ENCODE measurements around the gene DOCK1.

Gene DOCK1

DNA sequence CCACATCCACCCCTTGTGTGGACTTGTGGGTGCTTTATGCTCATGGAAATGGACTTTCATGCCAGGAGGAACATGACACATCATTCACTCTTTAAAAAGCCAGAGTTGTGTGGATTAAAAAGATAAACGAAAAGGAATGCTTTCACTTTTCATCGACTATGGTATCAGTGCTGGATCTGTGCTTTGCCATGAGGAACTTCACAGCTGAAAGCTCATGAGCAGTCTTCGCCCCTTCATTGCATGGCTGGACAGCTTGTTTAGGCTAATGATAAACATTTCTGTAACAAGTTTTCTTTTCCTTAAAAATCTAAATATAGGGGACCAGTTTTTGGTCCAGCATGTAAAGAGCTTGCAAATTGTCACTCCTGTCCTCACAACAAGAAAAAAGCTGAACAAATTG lies 470.2 kb downstream of the DOCK1 start:
- FAIRE-seq: no peak

DNA sequence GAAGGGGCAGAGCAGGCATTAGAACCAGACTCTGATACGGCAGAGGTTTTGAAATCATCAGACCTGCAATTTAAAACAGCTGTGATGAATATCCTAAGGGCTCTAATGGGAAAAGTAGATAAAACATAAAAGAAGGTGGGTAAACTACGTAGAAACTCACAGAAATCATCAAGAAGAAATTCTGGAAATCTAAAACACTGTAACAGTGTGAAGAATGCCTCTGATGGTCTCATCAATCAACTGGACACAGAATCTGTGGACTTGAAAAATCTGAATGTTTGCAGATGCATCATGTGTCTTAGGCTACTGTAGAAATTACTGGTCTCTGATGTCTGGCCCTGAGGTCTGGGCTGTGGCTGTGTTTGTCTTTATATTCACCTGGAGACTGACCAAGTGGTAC lies 470.8 kb downstream of the DOCK1 start:
- FAIRE-seq: no peak

DNA sequence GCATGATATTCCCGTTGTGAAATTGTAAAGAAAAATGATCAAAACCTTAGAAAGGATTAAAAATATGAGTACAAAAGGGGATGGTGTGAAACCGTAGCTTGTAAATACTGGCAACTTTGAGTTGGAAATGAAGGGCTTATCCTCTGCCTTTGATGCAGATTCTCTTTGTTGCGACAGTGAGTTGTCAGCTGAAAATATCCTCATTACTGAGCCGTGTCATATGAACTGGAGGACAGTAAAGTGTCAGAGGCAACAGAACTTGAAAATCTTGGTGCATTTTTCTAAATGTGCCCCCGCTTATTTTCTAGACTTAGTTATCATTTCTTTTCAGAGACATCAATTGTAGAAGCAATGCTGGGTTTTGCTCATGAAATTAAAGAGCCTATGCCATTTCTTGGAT lies 473.4 kb downstream of the DOCK1 start:
- no peak for FAIRE-seq

DNA sequence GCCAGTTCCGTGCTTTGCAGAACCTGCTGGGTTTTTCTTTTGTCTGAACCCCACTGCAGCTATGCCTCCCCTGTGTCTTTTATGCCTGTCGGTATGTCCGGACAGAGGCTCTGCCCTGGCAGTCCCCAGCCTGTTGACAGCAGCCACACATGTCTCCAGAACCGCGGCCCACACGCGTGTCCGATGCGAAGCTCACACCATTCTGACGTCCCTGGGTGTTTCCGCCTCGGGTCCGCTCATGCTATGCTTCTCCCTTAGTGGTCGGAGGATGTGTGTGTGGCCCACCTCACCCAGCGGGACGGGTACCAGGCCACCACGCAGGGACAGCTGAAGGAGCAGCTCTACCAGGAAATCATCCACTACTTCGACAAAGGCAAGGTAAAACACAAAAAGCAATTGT lies 479.3 kb downstream of the DOCK1 start:
- no peak for FAIRE-seq

DNA sequence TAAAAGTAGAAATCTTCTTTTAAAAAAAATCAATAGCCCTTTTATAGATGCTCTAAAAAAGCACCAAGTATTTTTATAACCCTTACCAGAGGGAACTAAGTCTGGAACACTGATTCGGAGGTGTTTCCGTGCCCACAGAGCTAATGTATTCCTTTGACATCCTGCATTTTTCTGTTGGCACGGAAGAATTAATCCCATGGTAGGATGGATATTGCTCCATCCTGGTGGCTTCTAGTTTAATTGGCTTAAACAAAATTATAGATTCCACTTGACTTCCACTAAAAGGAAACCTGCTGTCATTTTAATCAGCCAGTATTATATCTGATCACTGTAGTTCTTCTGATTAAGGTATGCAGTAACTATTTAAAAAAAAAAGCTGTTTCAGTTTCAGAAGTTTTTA lies 479.8 kb downstream of the DOCK1 start:
- no peak for FAIRE-seq

DNA sequence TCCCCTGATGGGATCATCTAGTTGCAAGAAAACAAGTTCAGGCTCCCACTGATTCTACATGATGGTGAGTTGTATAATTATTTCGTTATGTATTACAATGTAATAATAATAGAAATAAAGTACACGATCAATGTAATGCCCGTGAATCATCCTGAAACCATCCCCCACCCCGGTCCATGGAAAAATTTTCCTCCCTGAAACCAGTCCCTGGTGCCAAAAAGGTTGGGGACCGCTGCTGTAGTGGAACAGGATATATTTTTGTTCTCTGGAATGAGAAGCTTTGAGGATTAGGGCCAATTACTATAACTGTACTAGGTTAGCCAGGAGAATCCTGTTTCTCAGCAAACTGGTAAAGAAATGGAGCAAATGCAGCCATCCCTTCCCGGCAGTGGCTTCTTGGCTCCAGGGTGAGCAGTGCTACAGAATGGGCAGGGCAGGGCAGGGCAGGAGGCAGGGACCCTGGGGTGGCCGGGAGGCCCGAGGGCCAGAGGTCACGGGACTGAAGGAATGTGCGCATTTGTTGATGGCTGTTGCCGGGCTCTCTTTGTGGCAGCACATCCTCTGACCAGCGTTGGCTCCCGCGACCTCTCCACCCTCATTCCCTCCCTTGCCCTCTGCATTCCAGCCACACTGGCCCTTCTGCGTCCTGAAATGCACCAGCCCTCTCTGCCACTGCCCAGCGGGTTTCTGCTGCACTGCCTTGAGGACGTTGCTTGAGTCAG lies 481.5 kb downstream of the DOCK1 start:
- no peak for FAIRE-seq

DNA sequence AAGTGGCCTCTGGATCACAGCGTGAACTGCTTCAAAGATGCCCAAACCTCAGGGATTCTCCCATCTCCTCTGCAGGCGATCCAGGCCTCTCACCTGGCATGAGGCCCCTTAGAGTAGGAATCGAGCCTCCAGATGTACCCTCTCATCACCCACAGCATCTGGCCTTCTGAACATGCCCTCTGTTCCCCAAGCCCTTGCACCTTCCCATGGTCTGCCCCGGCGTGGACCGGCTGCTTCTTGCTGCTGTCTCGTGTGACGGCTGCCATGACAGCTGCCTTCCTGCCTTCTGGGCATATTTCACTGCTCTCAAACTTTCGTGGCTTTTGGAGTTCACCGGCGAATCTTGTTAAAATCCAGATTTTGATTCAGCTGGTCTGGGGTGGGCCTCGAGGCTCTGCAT lies 486.6 kb downstream of the DOCK1 start:
- no peak for FAIRE-seq

DNA sequence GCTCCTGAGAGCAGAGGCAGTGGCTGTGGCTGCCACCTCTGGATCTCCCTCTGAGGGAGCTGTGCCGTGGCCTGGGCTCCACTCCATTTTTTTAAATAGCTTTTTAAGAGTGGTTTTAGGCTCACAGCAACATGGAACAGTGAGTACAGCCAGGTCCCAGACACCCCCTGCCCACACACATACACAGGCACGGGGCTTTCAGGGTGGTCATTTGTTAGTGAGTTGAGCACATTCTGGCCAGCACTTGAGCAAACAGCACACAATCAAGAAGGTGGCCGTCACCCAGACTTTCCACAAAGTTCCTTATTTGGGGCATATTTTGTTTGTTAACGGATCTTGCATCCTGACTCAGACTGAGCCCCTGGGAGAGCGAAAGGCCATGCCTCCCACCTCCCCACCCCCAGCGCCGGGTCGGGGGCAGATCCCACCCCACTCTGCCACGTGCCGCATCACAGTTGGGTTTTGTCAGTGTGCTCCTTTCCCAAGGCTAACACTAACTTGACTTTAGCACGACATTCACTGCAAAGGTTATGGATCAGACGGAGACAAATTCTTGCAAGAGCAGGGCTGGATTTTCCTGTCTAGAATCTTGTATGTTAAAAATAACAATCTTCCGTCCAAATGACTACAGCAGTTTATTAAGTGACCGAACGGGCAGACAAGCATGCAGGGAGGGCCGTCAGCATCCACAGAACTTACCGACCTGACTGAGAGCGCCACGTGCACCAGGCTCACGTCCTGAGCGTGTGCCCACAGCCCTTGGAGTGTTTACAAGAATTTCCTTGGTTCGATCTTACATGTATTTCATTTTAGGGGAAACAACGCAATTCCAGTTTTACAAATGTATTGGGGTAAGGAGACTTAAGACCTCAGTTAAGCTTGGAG lies 487.4 kb downstream of the DOCK1 start:
- no peak for FAIRE-seq

DNA sequence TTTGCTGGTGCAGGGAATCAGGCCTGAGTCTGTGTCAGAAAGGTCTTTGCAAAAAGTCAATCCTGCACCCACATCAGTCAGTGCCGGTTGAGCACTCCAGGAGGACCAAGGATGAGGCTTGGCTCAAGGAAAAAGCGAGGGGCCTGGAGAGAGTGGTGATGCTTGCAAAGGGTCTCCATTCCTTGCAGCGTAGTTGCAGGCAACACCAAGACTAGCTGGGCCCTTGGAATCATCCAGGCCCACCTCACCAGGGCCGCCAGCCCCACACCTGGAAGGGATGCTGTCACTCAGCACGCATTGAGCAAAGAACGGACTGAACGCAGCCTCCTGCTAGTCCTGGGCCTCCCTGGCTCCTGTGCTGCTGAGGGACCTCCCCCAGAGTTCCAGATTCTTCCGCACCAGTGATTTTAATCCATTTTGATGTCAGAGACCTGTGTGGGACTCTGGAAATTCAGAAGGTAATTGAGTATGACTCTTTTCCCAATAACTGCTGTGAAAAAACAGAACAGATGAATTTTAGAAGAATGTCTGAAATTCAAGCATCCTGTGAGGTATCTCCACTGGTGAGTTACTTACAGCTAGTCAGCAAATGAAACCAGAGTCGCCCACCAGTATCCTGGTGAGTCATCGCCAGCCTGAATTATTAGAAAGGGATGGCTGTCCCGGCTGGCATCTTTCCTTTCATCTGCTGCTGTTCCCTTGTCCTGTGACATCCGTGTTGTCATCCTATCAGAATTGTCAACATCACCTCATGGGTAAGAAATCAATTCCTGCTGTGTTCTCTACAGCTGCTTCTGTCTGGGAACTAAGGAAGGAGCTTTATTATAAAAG lies 493.1 kb downstream of the DOCK1 start:
- FAIRE-seq: no peak

DNA sequence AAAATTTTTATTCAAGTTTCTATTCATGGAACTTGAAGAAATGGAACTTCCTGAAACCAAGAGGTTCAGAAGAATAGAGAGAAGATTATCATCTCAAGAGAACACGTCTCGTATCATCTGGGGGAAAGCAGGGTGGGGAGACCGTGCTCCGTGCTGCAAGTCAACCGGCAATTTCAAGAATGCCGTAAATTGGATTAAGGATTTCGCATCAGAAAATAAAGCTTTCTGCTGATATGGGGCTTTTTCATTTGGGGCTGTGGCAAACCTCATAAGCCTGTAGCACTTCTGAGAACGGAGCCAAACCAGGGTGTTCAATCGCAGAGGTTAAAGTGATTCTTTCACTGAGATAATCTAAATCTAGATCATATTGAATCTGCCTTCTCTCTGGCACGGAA lies 493.7 kb downstream of the DOCK1 start:
- no peak for FAIRE-seq

DNA sequence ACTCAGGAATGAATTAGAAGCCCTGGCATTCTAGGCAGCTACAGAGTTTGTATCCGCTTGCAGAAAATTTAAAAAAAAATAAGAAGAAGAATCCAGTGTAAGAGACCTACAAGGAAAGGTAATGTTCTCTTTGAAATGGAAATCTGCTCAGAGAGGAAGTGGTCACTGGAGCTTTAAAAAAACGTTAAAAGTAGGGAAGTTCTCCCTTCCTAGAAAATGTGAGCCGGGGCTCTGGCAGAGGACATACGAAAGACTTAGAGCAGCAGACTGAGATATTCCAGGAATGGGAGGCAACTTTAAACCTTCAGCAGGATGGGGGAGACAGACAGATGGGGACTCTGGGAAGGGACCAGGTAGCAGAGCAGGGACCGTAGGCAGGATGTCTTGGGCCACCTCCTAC lies 494.4 kb downstream of the DOCK1 start:
- no peak for FAIRE-seq

DNA sequence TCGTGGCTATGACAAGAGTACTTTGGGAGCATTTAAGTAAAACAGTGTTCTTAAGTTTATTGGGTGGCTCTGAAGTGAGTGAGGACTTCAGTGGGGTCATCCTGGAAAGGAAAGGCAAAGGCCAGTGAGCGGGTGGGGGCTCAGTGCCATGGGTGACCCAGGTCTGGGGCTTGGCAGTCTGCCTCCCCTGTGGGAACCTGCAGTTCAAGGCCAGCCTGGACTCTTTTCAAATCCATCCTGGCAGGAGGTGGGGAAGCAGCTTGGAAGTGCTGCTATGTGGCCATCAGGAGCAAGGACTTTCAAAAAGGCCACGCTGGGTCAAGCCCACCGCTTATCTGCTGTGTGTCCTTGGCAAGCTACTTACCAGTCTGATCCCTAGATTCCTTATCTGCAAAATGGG lies 495.0 kb downstream of the DOCK1 start:
- no peak for FAIRE-seq

DNA sequence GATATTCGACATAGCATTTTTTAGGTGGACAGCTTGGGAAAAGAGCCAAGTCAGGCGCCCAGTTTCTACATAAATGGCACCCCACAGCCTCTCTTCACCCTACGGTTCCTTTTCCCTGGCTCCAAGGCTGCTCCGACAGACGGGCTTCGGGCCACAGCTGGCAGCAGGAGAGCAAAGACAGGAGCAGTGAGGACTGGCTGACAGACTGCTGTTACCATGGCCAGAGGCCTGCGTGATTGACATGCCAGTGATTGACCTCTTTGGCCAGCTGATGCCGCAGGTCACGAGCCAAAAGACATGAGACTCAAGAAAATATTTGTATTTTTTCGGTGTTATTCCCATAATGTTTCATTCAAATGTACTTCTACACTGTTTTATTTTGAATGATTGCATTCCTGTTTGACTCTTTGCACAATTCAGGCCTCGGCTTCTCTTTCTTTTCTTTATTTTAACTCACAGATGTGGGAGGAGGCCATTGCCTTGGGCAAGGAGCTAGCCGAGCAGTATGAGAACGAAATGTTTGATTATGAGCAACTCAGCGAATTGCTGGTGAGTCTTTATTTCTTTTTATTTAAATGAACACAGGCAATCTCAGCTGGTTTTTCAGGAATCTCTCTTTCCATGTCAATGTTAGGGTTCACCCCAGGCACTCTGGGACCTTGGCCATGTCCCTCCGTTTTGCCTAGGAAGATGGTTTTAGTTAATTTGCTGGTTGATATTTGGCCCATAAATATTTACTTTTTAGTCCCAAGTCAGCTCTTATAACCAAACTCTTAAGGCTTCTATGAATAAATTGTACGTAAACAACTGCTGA lies 497.6 kb downstream of the DOCK1 start:
- no peak for FAIRE-seq

DNA sequence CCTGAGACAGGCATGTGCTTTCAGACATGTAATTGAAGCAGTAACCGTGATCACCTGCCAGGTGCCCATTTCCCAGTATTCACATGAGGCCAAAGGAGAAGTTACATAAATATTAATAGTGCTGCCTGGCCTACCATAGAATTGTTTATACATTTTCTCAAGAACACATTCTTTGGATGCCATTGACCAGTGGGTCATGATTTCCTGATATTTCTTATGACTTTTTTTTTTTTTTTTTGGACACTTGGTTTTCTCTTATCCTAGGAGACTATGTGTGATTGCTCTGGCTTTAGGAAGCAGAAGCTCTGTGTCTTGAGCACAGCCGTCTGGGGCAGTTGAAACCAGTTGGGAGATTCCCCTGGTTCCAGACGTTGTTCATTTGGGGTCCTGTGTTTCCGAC lies 500.0 kb downstream of the DOCK1 start:
- FAIRE-seq: no peak

DNA sequence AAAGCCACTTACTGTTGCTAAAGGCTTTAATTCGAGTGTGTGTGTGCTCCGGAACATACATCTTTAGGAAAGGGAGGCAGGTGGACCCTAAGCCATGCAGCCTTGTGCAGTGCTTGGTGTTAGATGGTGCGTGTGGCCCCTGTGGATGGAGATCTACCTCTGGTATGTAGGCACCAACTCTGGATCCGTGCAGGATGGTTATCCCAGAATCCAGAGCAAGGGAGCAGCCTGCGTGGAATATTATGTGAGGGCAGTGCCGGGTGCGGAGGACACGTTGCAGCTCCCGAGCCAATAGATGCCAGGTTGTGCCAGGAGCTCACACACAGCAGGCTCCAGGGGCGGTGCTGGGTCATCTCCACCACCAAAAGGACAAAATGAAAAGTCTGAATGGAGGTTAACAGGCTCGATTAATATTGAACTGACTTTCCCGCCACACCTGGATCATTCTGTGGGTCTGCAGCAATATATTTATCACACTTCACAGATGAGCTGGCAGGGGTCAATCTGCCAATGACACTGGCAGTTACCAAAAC lies 500.9 kb downstream of the DOCK1 start:
- FAIRE-seq: no peak

DNA sequence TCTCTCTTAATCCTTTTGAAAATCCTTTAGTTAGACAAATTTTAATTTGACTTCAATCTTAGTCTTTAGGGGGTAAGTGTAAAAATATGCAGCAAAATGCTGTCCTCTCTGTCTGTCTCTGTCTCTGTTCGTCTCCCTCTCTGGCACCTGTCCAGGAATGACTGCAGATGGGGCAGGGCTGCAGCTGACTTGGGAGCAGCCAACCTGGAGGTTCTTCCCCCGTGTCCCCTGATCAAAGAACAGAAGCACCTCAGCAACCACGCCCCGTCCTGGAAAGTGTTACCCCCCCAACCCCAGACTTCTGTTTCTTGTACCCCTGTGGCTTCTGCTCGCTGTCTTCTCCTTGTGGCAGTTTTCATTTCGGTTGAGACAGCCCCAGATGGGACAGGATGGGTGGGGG lies 502.3 kb downstream of the DOCK1 start:
- no peak for FAIRE-seq

DNA sequence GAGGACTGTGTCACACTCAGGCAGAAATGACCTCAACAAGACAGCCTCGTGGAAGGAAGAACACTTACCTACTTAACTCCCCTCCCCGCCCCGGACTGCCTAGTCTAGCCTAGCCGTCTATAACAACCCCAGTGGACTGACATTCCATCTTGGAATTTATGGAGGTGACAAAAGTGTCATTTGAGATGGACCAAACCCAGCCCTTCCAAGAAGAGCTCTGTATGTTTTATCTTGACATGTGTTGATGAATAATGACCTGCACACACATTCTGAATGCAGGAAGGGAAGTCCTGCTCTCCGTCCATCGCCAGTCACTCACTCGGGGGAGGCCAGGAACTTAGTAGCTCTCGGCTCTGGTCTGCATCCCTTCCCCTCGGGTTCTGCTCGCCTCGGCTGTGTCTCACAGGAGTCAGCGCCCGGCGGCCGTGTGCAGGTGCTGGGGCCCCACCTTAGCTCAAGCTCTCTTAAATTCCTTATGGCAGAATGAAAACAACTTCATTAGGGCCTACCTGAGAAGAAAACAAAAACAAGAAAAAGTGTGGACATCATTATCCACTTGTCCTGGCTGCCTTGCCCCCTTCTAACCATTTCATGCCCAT lies 503.0 kb downstream of the DOCK1 start:
- FAIRE-seq: no peak

DNA sequence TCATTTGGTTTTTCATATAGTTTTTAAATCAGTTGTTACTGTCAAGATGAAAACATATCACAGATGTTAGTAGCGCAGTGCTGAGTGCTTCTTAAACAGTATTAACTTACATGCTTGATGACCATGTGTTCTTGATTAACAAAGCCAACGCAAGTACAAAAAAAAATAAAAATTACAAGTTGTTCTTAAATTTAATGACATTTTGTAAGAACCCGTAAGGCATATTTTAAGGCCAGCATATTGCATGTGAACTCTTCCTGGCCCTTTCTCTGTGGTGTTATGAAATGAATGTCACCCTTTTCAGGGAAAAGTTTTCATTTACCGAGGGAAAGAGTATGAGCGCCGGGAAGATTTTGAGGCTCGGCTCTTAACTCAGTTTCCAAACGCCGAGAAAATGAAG lies 503.5 kb downstream of the DOCK1 start:
- FAIRE-seq: no peak

DNA sequence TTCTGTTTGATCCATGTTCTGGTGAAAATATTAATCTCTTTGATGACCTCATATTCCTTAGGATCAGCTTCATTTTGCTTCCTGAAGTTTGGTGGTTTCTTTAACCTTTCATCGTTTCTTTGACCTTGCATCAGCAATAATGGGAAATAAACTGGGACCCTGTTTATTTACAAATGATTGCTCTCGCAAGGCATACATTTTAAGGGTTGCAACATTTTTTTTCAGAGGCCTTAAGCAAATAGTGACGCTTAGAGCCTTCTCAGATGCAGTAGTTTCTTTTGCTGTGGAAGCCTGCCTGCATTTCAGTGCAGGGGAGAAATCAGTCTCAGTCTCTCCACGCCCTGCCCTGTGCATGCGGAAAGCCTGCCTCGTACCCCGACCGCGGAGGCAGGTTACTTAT lies 504.8 kb downstream of the DOCK1 start:
- FAIRE-seq: no peak

DNA sequence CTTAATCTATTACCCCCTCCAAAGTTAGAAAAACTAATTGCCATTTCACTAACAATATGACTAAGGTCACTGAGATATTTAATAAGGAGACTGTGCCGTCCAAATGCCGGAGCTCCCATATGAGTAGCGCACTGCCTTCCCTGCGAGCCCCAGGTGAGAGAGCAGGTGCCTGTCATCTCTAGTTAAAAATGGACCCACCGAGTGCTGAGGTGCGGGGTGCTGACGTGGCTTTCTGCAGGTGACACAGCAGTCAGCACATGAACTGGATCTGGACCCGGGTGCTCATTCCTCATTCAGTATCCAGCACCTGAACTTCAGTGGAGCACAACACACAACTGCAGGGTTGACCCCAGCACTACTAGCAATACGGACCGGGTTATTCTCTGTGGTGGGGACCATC lies 505.8 kb downstream of the DOCK1 start:
- FAIRE-seq: no peak

DNA sequence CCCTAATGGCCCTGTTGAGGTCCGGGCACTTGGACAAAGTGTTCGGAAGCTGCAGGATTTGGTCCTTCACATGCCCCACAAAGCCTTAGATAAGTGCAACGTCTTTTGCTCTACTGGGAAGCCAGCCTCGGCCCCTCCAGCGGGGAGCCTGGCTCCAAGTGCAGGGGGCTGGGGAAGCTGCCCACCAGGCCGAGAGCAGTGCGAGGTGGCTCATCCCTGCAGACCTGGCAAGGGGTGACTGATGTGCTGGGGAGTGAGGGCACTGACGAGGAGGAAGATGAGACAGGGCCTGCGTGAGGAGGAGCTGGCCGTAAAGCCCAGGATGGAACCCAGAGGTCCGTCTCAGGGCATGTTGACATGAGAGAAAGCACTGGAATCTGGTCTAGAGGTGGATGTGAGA lies 508.1 kb downstream of the DOCK1 start:
- no peak for FAIRE-seq

DNA sequence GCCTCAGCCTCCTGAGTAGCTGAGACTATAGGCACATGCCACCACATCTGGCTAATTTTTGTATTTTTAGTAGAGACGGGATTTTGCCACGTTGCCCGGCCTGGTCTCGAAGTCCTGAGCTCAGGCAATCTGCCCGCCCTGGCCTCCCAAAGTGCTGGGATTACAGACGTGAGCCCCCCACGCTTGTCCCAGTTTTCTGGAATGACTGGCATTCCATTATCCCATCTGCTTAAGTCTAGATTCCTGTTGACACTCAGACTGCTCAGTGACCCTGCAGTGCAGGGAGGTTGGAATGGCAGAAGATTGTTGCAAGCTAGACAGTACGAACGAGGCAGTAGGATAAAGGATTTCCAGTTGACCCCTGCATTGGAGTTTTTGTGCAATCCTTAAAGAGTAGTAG lies 508.8 kb downstream of the DOCK1 start:
- no peak for FAIRE-seq

Data from islet of Langerhans (tissue), 1 donor.